ES-I3 (cell line): ENCODE measurements around the gene KCNA3.

Experiments
- H3K36me3 ChIP-seq: 2 replicates; pipeline ENCODE4 v1.6.1; 2013; ENCODE audit warnings: mild to moderate bottlenecking, low read length, control low read depth, moderate library complexity; ENCODE audit not compliant: insufficient read depth
- H3K4me1 ChIP-seq: 2 replicates; pipeline ENCODE4 v1.6.1; 2013; ENCODE audit warnings: mild to moderate bottlenecking, control low read depth, low read length; ENCODE audit not compliant: insufficient read depth
- H3K9ac ChIP-seq: 2 replicates; pipeline ENCODE4 v1.6.1; 2013; ENCODE audit warnings: low read depth, mild to moderate bottlenecking, low read length, moderate library complexity
- H3K9me3 ChIP-seq: 2 replicates; pipeline ENCODE4 v1.6.1; 2013; ENCODE audit warnings: mild to moderate bottlenecking, low read length, moderate library complexity; ENCODE audit not compliant: control insufficient read depth, insufficient read depth

Gene KCNA3

DNA sequence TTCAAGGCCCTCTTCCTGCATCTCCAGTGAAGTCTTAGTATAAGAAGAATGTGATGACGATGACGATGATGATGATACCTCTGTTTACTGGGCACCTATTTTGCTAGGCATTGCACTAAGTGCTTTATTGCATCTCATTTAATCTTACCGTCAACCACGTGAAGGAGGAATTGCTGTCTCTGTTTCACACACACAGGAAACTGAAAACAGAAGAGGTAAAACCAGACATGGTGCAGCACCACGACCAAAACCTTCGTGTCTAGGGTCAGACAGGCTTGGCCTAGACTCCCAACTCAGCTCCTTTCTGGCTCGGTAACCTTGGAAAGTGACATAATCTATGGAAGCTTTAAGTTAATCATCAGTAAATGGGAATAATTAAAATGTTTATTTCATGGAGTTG lies 47.9 kb downstream of the KCNA3 start:
- Histone ChIP-seq H3K9me3 (no peaks in the 10 kb centered on the region), H3K36me3 (no peaks in the 10 kb centered on the region), H3K4me1 (no peaks in the 10 kb centered on the region), H3K9ac (no peak overlapping the region)
